ENCODE data around the gene FOLR3.
"Not testable (repeated sequence)": the region's sequence is repeated elsewhere in the genome, so short reads cannot be mapped to it uniquely, and the experiment has no call there.

GRCh38 chr11:72164187-72164586 lies 28.7 kb downstream of the FOLR3 start:
- TF ChIP-seq EZH2phosphoT487 (IDR thresholded peaks at IDR 0.05; ENCODE audit: borderline replicate concordance); CTCF (conservative IDR thresholded peaks at IDR 0.05; ENCODE audit: low read length): not testable (repeated sequence)

Measured in Loucy (cell line).